SJCRH30 (cell line): ENCODE measurements around the gene MISP. TPM values are rescaled to one million over a fixed set of nuclear protein-coding genes. Genes with fewer than 3 reads are reported as not detected.

ENCODE experiments used
- DNase-seq, 2 experiments: peaks; one replicate each; pipeline ENCODE4 v3.0.0-alpha.2; 2015 to 2020
- H3K27ac ChIP-seq: fragments of 250-450 bp; sonication (Bioruptor Pico); 2 replicates; pipeline ENCODE4 v1.5.1; 2020; ENCODE audit warnings: mild to moderate bottlenecking, moderate library complexity
- H3K27me3 ChIP-seq: fragments of 250-450 bp; sonication (Bioruptor Pico); 2 replicates; pipeline ENCODE4 v1.5.1; 2020; ENCODE audit warnings: mild to moderate bottlenecking, moderate library complexity
- H3K36me3 ChIP-seq: fragments of 250-450 bp; sonication (Bioruptor Pico); 2 replicates; pipeline ENCODE4 v1.5.1; 2020; ENCODE audit warnings: mild to moderate bottlenecking, moderate library complexity
- H3K4me1 ChIP-seq: fragments of 250-450 bp; sonication (Bioruptor Pico); 2 replicates; pipeline ENCODE4 v1.5.1; 2020; ENCODE audit warnings: mild to moderate bottlenecking, moderate library complexity
- H3K4me3 ChIP-seq: fragments of 250-450 bp; sonication (Bioruptor Pico); 2 replicates; pipeline ENCODE4 v1.5.1; 2020; ENCODE audit warnings: mild to moderate bottlenecking, moderate library complexity
- H3K9me3 ChIP-seq: fragments of 250-450 bp; sonication (Bioruptor Pico); replicated peaks from 2 replicates; pipeline ENCODE4 v1.5.1; 2020; ENCODE audit warnings: mild to moderate bottlenecking, moderate library complexity
- total RNA-seq: library from RNA; depleted of rRNA; stranded (reverse); fragments of >200 nt; shearing (Covaris generic); gene quantifications from 2 replicates; pipeline ENCODE4 v1.2.3, GENCODE V29; 2014; rRNA removed

The MISP gene
- total RNA-seq, 1 experiment from 2014 or later, result 0.18 TPM

GRCh38 chr19:810077-810855, 59.4 kb downstream of the MISP start:
- Histone ChIP-seq H3K9me3 (no peaks in the 10 kb centered on the region), H3K4me3 (no peak overlapping the region), H3K36me3 (peaks cover 68% of the 10 kb centered on the region), H3K4me1 (no peaks in the 10 kb centered on the region), H3K27ac (no peak overlapping the region), H3K27me3 (no peaks in the 10 kb centered on the region)
- no peak for DNase-seq

- no peak for DNase-seq
- H3K27ac ChIP-seq, result no peak overlapping the region
- H3K27me3 ChIP-seq, result no peaks in the 10 kb centered on the region
- no peaks in the 10 kb centered on the region for H3K4me1 ChIP-seq
- no peaks in the 10 kb centered on the region for H3K9me3 ChIP-seq
- H3K36me3 ChIP-seq, result peaks cover 70% of the 10 kb centered on the region
- no peak overlapping the region for H3K4me3 ChIP-seq
These were observed 60.1 kb downstream of the MISP start for GRCh38 chr19:810883-811489.

DNA sequence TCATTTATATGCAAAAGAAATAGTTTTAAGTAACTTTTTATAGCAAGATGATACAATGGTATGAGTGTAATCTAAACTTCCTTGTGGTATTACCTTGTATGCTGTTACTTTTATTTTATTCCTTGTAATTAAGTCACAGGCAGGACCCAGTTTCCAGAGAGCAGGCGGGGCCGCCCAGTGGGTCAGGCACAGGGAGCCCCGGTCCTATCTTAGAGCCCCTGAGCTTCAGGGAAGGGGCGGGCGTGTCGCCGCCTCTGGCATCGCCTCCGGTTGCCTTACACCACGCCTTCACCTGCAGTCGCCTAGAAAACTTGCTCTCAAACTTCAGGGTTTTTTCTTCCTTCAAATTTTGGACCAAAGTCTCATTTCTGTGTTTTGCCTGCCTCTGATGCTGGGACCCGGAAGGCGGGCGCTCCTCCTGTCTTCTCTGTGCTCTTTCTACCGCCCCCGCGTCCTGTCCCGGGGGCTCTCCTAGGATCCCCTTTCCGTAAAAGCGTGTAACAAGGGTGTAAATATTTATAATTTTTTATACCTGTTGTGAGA, 60.7 kb downstream of the MISP start:
- H3K9me3 ChIP-seq, result no peaks in the 10 kb centered on the region
- H3K27ac ChIP-seq, result no peak overlapping the region
- peaks cover 67% of the 10 kb centered on the region for H3K36me3 ChIP-seq
- no peak overlapping the region for H3K4me3 ChIP-seq
- H3K4me1 ChIP-seq, result no peaks in the 10 kb centered on the region
- no peaks in the 10 kb centered on the region for H3K27me3 ChIP-seq
- DNase-seq, result no peak

GRCh38 chr19:812049-812746, 61.3 kb downstream of the MISP start:
- H3K36me3 ChIP-seq, result peaks cover 60% of the 10 kb centered on the region
- H3K4me3 ChIP-seq, result no peak overlapping the region
- H3K27ac ChIP-seq, result no peak overlapping the region
- H3K27me3 ChIP-seq, result no peaks in the 10 kb centered on the region
- no peaks in the 10 kb centered on the region for H3K4me1 ChIP-seq
- DNase-seq, result no peak
- no peaks in the 10 kb centered on the region for H3K9me3 ChIP-seq

- no peak overlapping the region for H3K4me3 ChIP-seq
- H3K9me3 ChIP-seq, result no peaks in the 10 kb centered on the region
- no peak for DNase-seq
- H3K36me3 ChIP-seq, result peaks cover 55% of the 10 kb centered on the region
- no peak overlapping the region for H3K27ac ChIP-seq
- H3K27me3 ChIP-seq, result no peaks in the 10 kb centered on the region
- no peaks in the 10 kb centered on the region for H3K4me1 ChIP-seq
These were observed 61.9 kb downstream of the MISP start for GRCh38 chr19:812747-813218.

GRCh38 chr19:813219-814151, 62.6 kb downstream of the MISP start:
- H3K9me3 ChIP-seq, result no peaks in the 10 kb centered on the region
- no peak for DNase-seq
- H3K36me3 ChIP-seq, result peaks cover 49% of the 10 kb centered on the region
- H3K4me1 ChIP-seq, result no peaks in the 10 kb centered on the region
- no peak overlapping the region for H3K27ac ChIP-seq
- H3K27me3 ChIP-seq, result no peaks in the 10 kb centered on the region
- no peak overlapping the region for H3K4me3 ChIP-seq

Other genes starting within 250 kb of the MISP start
- 7.3 and 9.6 TPM in 2 replicates for gene TPGS1, start 243.6 kb upstream of the MISP start, total RNA-seq
- gene CDC34, start 219.4 kb upstream of the MISP start, total RNA-seq, result 76.2 and 92.3 TPM in 2 replicates
- gene GZMM, start 207.1 kb upstream of the MISP start, total RNA-seq, result not detected in 2 replicates
- 546 and 582 TPM in 2 replicates for gene BSG, start 178.5 kb upstream of the MISP start, total RNA-seq
- 0.14 and 0.30 TPM in 2 replicates for gene HCN2, start 161.2 kb upstream of the MISP start, total RNA-seq
- gene POLRMT, start 117.6 kb upstream of the MISP start, total RNA-seq, result 27.0 and 29.6 TPM in 2 replicates
- gene FGF22, start 111.2 kb upstream of the MISP start, total RNA-seq, result not detected in 2 replicates
- gene RNF126, start 87.9 kb upstream of the MISP start, total RNA-seq, result 37.6 and 38.8 TPM in 2 replicates
- gene FSTL3, start 74.7 kb upstream of the MISP start, total RNA-seq, result 6.5 and 8.0 TPM in 2 replicates
- not detected in 2 replicates for gene PRSS57, start 55.7 kb upstream of the MISP start, total RNA-seq
- 4.4 and 4.6 TPM in 2 replicates for gene PALM, start 42.2 kb upstream of the MISP start, total RNA-seq
- gene PTBP1, start 46.3 kb downstream of the MISP start, total RNA-seq, result 232 TPM in 2 replicates
- not detected in 2 replicates for gene PLPPR3, start 70.8 kb downstream of the MISP start, total RNA-seq
- gene AZU1, start 76.7 kb downstream of the MISP start, total RNA-seq, result not detected in 2 replicates
- gene PRTN3, start 89.9 kb downstream of the MISP start, total RNA-seq, result not detected in 2 replicates
- gene ELANE, start 101.2 kb downstream of the MISP start, total RNA-seq, result not detected in 2 replicates
- 0.08 and 0.18 TPM in 2 replicates for gene CFD, start 108.6 kb downstream of the MISP start, total RNA-seq
- gene MED16, start 142.1 kb downstream of the MISP start, total RNA-seq, result 19.6 and 21.3 TPM in 2 replicates
- not detected in 2 replicates for gene RNU6-9, start 142.4 kb downstream of the MISP start, total RNA-seq
- gene R3HDM4, start 162.1 kb downstream of the MISP start, total RNA-seq, result 18.3 and 19.8 TPM in 2 replicates
- 0.08 TPM in 1 of 2 replicates, not detected in the other for gene KISS1R, start 166.2 kb downstream of the MISP start, total RNA-seq
- 28.7 and 34.8 TPM in 2 replicates for gene ARID3A, start 174.9 kb downstream of the MISP start, total RNA-seq
- gene WDR18, start 233.2 kb downstream of the MISP start, total RNA-seq, result 47.5 and 58.9 TPM in 2 replicates
- gene GRIN3B, start 249.3 kb downstream of the MISP start, total RNA-seq, result not detected in 2 replicates